HG03565 (cell line): ENCODE measurements around the gene CTBP2.

Source experiments
- ATAC-seq: cut with Tn5 transposase; IDR thresholded peaks from one replicate; pipeline ENCODE4 v1.9.1; 2021; ENCODE audit warnings: mild to moderate bottlenecking, moderate library complexity; ENCODE audit not compliant: unreplicated experiment

Gene CTBP2

GRCh38 chr10:125011926-125012705 is 148.2 kb downstream of the CTBP2 start:
- ATAC-seq: no peak

- no peak for ATAC-seq
Measured at GRCh38 chr10:125011171-125011925, 149.0 kb downstream of the CTBP2 start.

- ATAC-seq: no peak
Measured at GRCh38 chr10:125010362-125010761, 150.0 kb downstream of the CTBP2 start.

GRCh38 chr10:125009661-125010161 is 150.7 kb downstream of the CTBP2 start:
- no peak for ATAC-seq

GRCh38 chr10:125008689-125009638 is 151.4 kb downstream of the CTBP2 start:
- no peak for ATAC-seq

GRCh38 chr10:125007436-125007835 is 152.9 kb downstream of the CTBP2 start:
- ATAC-seq: no peak

- ATAC-seq: no peak
Measured at GRCh38 chr10:125006921-125007426, 153.4 kb downstream of the CTBP2 start.

- ATAC-seq: no peak
Measured at GRCh38 chr10:125006188-125006680, 154.1 kb downstream of the CTBP2 start.

GRCh38 chr10:125005312-125006187 is 154.8 kb downstream of the CTBP2 start:
- no peak for ATAC-seq

- ATAC-seq: no peak
Measured at GRCh38 chr10:125004571-125005311, 155.6 kb downstream of the CTBP2 start.

GRCh38 chr10:125003901-125004467 is 156.4 kb downstream of the CTBP2 start:
- no peak for ATAC-seq

- no peak for ATAC-seq
Measured at GRCh38 chr10:125003146-125003900, 157.0 kb downstream of the CTBP2 start.

GRCh38 chr10:125002423-125003145 is 157.8 kb downstream of the CTBP2 start:
- no peak for ATAC-seq

- no peak for ATAC-seq
Measured at GRCh38 chr10:125002047-125002422, 158.3 kb downstream of the CTBP2 start.

- ATAC-seq: no peak
Measured at GRCh38 chr10:125001313-125002046, 158.9 kb downstream of the CTBP2 start.
